HepG2 (cell line): ENCODE measurements around the gene TNRC18. TPM values are rescaled to one million over a fixed set of nuclear protein-coding genes. Genes with fewer than 3 reads are reported as not detected.
A peak's percentile ranks its signal among the peaks of the same experiment; 100 is the strongest.

Source experiments
- CBX1 ChIP-seq: IDR thresholded peaks from one replicate; pipeline ENCODE4 v1.6.1; 2016; ENCODE audit warnings: antibody characterized with exemption, low read depth
- CEBPG ChIP-seq: IDR thresholded peaks from 2 replicates; pipeline ENCODE4 v1.6.1; 2016
- E2F2 ChIP-seq: sonication (generic); formaldehyde crosslinking; IDR thresholded peaks from 2 replicates; pipeline ENCODE4 v1.4.0; 2020; ENCODE audit warnings: missing genetic modification reagents, borderline replicate concordance
- HNRNPL ChIP-seq: fragments of 200-400 bp; formaldehyde crosslinking; IDR thresholded peaks from 2 replicates; pipeline ENCODE4 v1.6.1; 2017; ENCODE audit warnings: mild to moderate bottlenecking, low read depth, low read length
- KLF15 ChIP-seq: sonication (generic); formaldehyde crosslinking; IDR thresholded peaks from 2 replicates; pipeline ENCODE4 v1.8.1; 2023; ENCODE audit warnings: borderline replicate concordance, mild to moderate bottlenecking, inconsistent platforms, missing genetic modification reagents, mixed read lengths
- MEIS2 ChIP-seq: sonication (generic); formaldehyde crosslinking; IDR thresholded peaks from 2 replicates; pipeline ENCODE4 v1.9.0; 2021; ENCODE audit warnings: mild to moderate bottlenecking, missing genetic modification reagents
- SKI ChIP-seq: fragments of 450-650 bp; IDR thresholded peaks from one replicate; pipeline ENCODE4 v1.6.1; 2018; ENCODE audit warnings: mild to moderate bottlenecking; ENCODE audit not compliant: partially characterized antibody
- TBP ChIP-seq: sonication (generic); formaldehyde crosslinking; IDR thresholded peaks from 2 replicates; pipeline ENCODE4 v1.5.0; 2020; ENCODE audit warnings: missing genetic modification reagents
- TCF12 ChIP-seq, 2 experiments: fragments of 450-650 bp in 1 of 2; sonication (generic) in 1 of 2; formaldehyde crosslinking in 1 of 2; IDR thresholded peaks; 2 replicates each; pipeline versions ENCODE4 v1.6.1 to v1.8.0; 2017 to 2022; ENCODE audit warnings: antibody characterized with exemption in 1 of 2, mild to moderate bottlenecking in 1 of 2, missing genetic modification reagents in 1 of 2, moderate library complexity in 1 of 2
- TCF7L2 ChIP-seq: IDR thresholded peaks from 2 replicates; pipeline ENCODE4 v1.6.1; 2011; ENCODE audit warnings: mild to moderate bottlenecking, low read depth, low read length, moderate library complexity
- ZMYM2 ChIP-seq: sonication (generic); formaldehyde crosslinking; IDR thresholded peaks from 2 replicates; pipeline ENCODE4 v1.8.0; 2022; ENCODE audit warnings: mild to moderate bottlenecking, missing genetic modification reagents
- ZNF260 ChIP-seq: sonication (generic); formaldehyde crosslinking; IDR thresholded peaks from 2 replicates; pipeline ENCODE4 v1.4.0; 2020; ENCODE audit warnings: missing genetic modification reagents, low read depth, mild to moderate bottlenecking, borderline replicate concordance
- ZNF318 ChIP-seq: sonication (generic); formaldehyde crosslinking; IDR thresholded peaks from 2 replicates; pipeline ENCODE4 v1.4.0; 2020; ENCODE audit warnings: mild to moderate bottlenecking, missing genetic modification reagents
- ZNF574 ChIP-seq: sonication (generic); formaldehyde crosslinking; IDR thresholded peaks from 2 replicates; pipeline ENCODE4 v1.4.0; 2020; ENCODE audit warnings: missing genetic modification reagents
- ZNF773 ChIP-seq: sonication (generic); formaldehyde crosslinking; IDR thresholded peaks from 2 replicates; pipeline ENCODE4 v1.4.0; 2020; ENCODE audit warnings: missing genetic modification reagents, borderline replicate concordance
- polyA plus RNA-seq, 8 experiments: library from polyadenylated mRNA; depleted of rRNA in 3 of 8; stranded (reverse) in 7 of 8; unstranded in 1 of 8; fragments of >200 nt; fragmentation: Illumina TruSeq in 4 of 8; extraction: Trizol in 4 of 8; gene quantifications; 2 replicates each; pipeline versions ENCODE4 v1.2.1 to v1.2.3, GENCODE V29; 2011 to 2016; ENCODE audit warnings: low read depth in 4 of 8, missing spikeins in 1 of 8, mixed read lengths in 1 of 8; ENCODE audit not compliant: insufficient read depth in 1 of 8
- total RNA-seq, 5 experiments: library from RNA; depleted of rRNA; stranded (reverse); fragments of >200 nt; fragmentation: Illumina TruSeq; extraction: Trizol; gene quantifications; 2 replicates each; pipeline ENCODE4 v1.2.3, GENCODE V29; 2016; ENCODE audit warnings: low read depth in 1 of 5

TNRC18 gene
- total and polyA plus RNA-seq, 2 of the 13 experiments (the other 11 are each of a cell fraction or from before 2014, with no cell fraction given) = 11.7 to 17.4 TPM

GRCh38 chr7:5396999-5397663 is 26.5 kb downstream of the TNRC18 start (continued):
- TF ChIP-seq SKI (no peak), ZNF574 (CRISPR knock-in tag) (0 out of 2 replicates have a peak, but pooled peaks have one; percentile 11), ZNF318 (no peak), CEBPG (CRISPR knock-in tag) (peak; percentile 73), ZNF260 (CRISPR knock-in tag) (no peak), ZMYM2 (CRISPR knock-in tag) (peak; percentile 28; the same call in 1 of the 2 replicates), CBX1 (no peak), TCF7L2 (no peak), HNRNPL (peak; percentile 81; the same call in 1 of the 2 replicates), TBP (CRISPR knock-in tag) (no peak), MEIS2 (CRISPR knock-in tag) (0 out of 2 replicates have a peak, but pooled peaks have one; percentile 30), E2F2 (CRISPR knock-in tag) (no peak), ZNF773 (CRISPR knock-in tag) (no peak), TCF12 (IDR thresholded peaks at IDR 0.05) (no peak), TCF12 (CRISPR knock-in tag; IDR thresholded peaks at IDR 0.05) (no peak), KLF15 (no peak)
